H9 (cell line): ENCODE results near the gene NNT. TPM values are rescaled to one million over a fixed set of nuclear protein-coding genes. Genes with fewer than 3 reads are reported as not detected.
A peak's percentile ranks its signal among the peaks of the same experiment; 100 is the strongest.
"Not testable (repeated sequence)": the region's sequence is repeated elsewhere in the genome, so short reads cannot be mapped to it uniquely, and the experiment has no call there.

ENCODE experiments used
- DNase-seq: peaks from one replicate; pipeline ENCODE4 v3.0.0-alpha.2; 2017
- H2AFZ ChIP-seq: one replicate; pipeline ENCODE4 v1.6.1; 2013; ENCODE audit warnings: mild to moderate bottlenecking, low read length, control low read depth, moderate library complexity
- H2AK5ac ChIP-seq: 2 replicates; pipeline ENCODE4 v1.6.1; 2013; ENCODE audit warnings: low read length, control low read depth, mixed read lengths; ENCODE audit not compliant: insufficient read length
- H2BK120ac ChIP-seq: one replicate; pipeline ENCODE4 v1.6.1; 2013; ENCODE audit warnings: low read depth, mild to moderate bottlenecking, low read length, control low read depth, inconsistent platforms; ENCODE audit not compliant: poor library complexity, severe bottlenecking
- H2BK12ac ChIP-seq: 2 replicates; pipeline ENCODE4 v1.6.1; 2013; ENCODE audit warnings: low read length, control low read depth, mixed read lengths, low read depth; ENCODE audit not compliant: insufficient read length
- H2BK15ac ChIP-seq: 2 replicates; pipeline ENCODE4 v1.6.1; 2013; ENCODE audit warnings: low read depth, low read length, control low read depth
- H2BK20ac ChIP-seq: one replicate; pipeline ENCODE4 v1.6.1; 2013; ENCODE audit warnings: low read depth, mild to moderate bottlenecking, low read length, control low read depth, inconsistent platforms; ENCODE audit not compliant: poor library complexity, severe bottlenecking
- H2BK5ac ChIP-seq: 2 replicates; pipeline ENCODE4 v1.6.1; 2013; ENCODE audit warnings: low read length, control low read depth, mixed read lengths; ENCODE audit not compliant: insufficient read length
- H3K14ac ChIP-seq: 2 replicates; pipeline ENCODE4 v1.6.1; 2013; ENCODE audit warnings: low read length, control low read depth; ENCODE audit not compliant: insufficient read depth
- H3K18ac ChIP-seq: 2 replicates; pipeline ENCODE4 v1.6.1; 2013; ENCODE audit warnings: low read depth, mild to moderate bottlenecking, mixed read lengths, low read length, control low read depth; ENCODE audit not compliant: insufficient read length
- H3K23ac ChIP-seq: 2 replicates; pipeline ENCODE4 v1.6.1; 2013; ENCODE audit warnings: low read length, control low read depth, mixed read lengths, low read depth; ENCODE audit not compliant: insufficient read length
- H3K23me2 ChIP-seq: 2 replicates; pipeline ENCODE4 v1.6.1; 2013; ENCODE audit warnings: low read depth, mild to moderate bottlenecking, mixed read lengths, low read length, control low read depth; ENCODE audit not compliant: insufficient read length, poor library complexity, severe bottlenecking
- H3K27ac ChIP-seq: 2 replicates; pipeline ENCODE4 v1.5.1; 2013; ENCODE audit warnings: low read length, control low read depth, mixed read lengths, low read depth; ENCODE audit not compliant: insufficient read length
- H3K27me3 ChIP-seq: 2 replicates; pipeline ENCODE4 v1.6.1; 2013; ENCODE audit warnings: low read length, control low read depth, inconsistent platforms; ENCODE audit not compliant: insufficient read depth
- H3K4ac ChIP-seq: 2 replicates; pipeline ENCODE4 v1.6.1; 2013; ENCODE audit warnings: low read depth, mild to moderate bottlenecking, control low read depth, inconsistent platforms, low read length, moderate library complexity
- H3K4me1 ChIP-seq: 2 replicates; pipeline ENCODE4 v1.6.1; 2013; ENCODE audit warnings: low read length, control low read depth, inconsistent platforms; ENCODE audit not compliant: insufficient read depth
- H3K4me2 ChIP-seq: 2 replicates; pipeline ENCODE4 v1.6.1; 2013; ENCODE audit warnings: low read length, control low read depth, mixed read lengths; ENCODE audit not compliant: insufficient read length, insufficient read depth
- H3K56ac ChIP-seq: 2 replicates; pipeline ENCODE4 v1.6.1; 2013; ENCODE audit warnings: low read depth, mild to moderate bottlenecking, mixed read lengths, low read length, control low read depth; ENCODE audit not compliant: insufficient read length
- H3K79me1 ChIP-seq: 2 replicates; pipeline ENCODE4 v1.6.1; 2013; ENCODE audit warnings: low read depth, mild to moderate bottlenecking, moderate library complexity, low read length, control low read depth, inconsistent platforms; ENCODE audit not compliant: insufficient read depth, poor library complexity, severe bottlenecking
- H3K79me2 ChIP-seq: 2 replicates; pipeline ENCODE4 v1.6.1; 2013; ENCODE audit warnings: low read length, control low read depth, inconsistent platforms; ENCODE audit not compliant: insufficient read depth
- H3K9ac ChIP-seq: 2 replicates; pipeline ENCODE4 v1.6.1; 2013; ENCODE audit warnings: low read length, control low read depth, mixed read lengths; ENCODE audit not compliant: insufficient read length; ENCODE audit errors: extremely low read depth
- H3K9me3 ChIP-seq: one replicate; pipeline ENCODE4 v1.6.1; 2013; ENCODE audit warnings: low read depth, low read length, inconsistent platforms; ENCODE audit not compliant: control insufficient read depth
- H3T11ph ChIP-seq: one replicate; pipeline ENCODE4 v1.6.1; 2013; ENCODE audit warnings: mild to moderate bottlenecking, low read length, control low read depth, inconsistent platforms
- H4K20me1 ChIP-seq: one replicate; pipeline ENCODE4 v1.6.1; 2013; ENCODE audit not compliant: control insufficient read depth, insufficient read length, insufficient read depth
- H4K5ac ChIP-seq: 2 replicates; pipeline ENCODE4 v1.6.1; 2013; ENCODE audit warnings: low read depth, mild to moderate bottlenecking, mixed read lengths, low read length, control low read depth; ENCODE audit not compliant: insufficient read length
- H4K8ac ChIP-seq: replicated peaks from 2 replicates; pipeline ENCODE4 v1.6.1; 2013; ENCODE audit warnings: low read length, control low read depth, mixed read lengths, low read depth; ENCODE audit not compliant: insufficient read length
- H4K91ac ChIP-seq: 2 replicates; pipeline ENCODE4 v1.6.1; 2013; ENCODE audit warnings: low read depth, mild to moderate bottlenecking, moderate library complexity, mixed read lengths, low read length, control low read depth; ENCODE audit not compliant: insufficient read length
- H3K27ac Mint-ChIP-seq, 3 experiments: 2 replicates in 2 of 3; 3 replicates in 1 of 3; pipeline ENCODE4 v1.8.0; 2020 to 2021; ENCODE audit warnings: mixed read lengths in 3 of 3, mild to moderate bottlenecking in 1 of 3, moderate library complexity in 1 of 3
- H3K27me3 Mint-ChIP-seq: 2 replicates; pipeline ENCODE4 v1.8.0; 2021; ENCODE audit warnings: low read depth, mild to moderate bottlenecking, moderate library complexity, mixed read lengths
- H3K36me3 Mint-ChIP-seq, 3 experiments: 2 replicates in 2 of 3; 3 replicates in 1 of 3; pipeline ENCODE4 v1.8.0; 2020 to 2021; ENCODE audit warnings: low read depth in 3 of 3, mixed read lengths in 3 of 3; ENCODE audit not compliant: insufficient read depth in 1 of 3
- H3K4me1 Mint-ChIP-seq, 2 experiments: 2 replicates each; pipeline ENCODE4 v1.8.0; 2020; ENCODE audit warnings: mixed read lengths in 2 of 2
- H3K4me3 Mint-ChIP-seq, 2 experiments: 2 replicates in 1 of 2; 3 replicates in 1 of 2; pipeline ENCODE4 v1.8.0; 2020 to 2021; ENCODE audit warnings: mild to moderate bottlenecking in 2 of 2, mixed read lengths in 2 of 2, moderate library complexity in 1 of 2
- H3K9me3 Mint-ChIP-seq, 2 experiments: 2 replicates in 1 of 2; 3 replicates in 1 of 2; pipeline ENCODE4 v1.8.0; 2020; ENCODE audit warnings: mild to moderate bottlenecking in 2 of 2, mixed read lengths in 2 of 2, moderate library complexity in 1 of 2
- CTCF ChIP-seq: fragments of 200-600 bp; sonication (generic); conservative IDR thresholded peaks from 3 replicates; pipeline ENCODE4 v1.8.0; 2021; ENCODE audit warnings: antibody characterized with exemption, mild to moderate bottlenecking
- WGBS: extraction: QIAGEN DNeasy Blood & Tissue Kit; methylation state at CpG from one replicate; pipeline ENCODE4 v1.1.7; 2013; ENCODE audit warnings: missing lambda C conversion rate, low lambda C conversion rate, mixed read lengths; ENCODE audit not compliant: insufficient read length; ENCODE audit errors: extremely low coverage; 5-methylcytosine and 5-hydroxymethylcytosine counted together
- total RNA-seq: library from RNA; stranded (reverse); gene quantifications from 2 replicates; pipeline ENCODE4 v1.2.1, GENCODE V29; 2021

Gene NNT
- total RNA-seq, 1 experiment from 2014 or later: 27.6 TPM

DNA sequence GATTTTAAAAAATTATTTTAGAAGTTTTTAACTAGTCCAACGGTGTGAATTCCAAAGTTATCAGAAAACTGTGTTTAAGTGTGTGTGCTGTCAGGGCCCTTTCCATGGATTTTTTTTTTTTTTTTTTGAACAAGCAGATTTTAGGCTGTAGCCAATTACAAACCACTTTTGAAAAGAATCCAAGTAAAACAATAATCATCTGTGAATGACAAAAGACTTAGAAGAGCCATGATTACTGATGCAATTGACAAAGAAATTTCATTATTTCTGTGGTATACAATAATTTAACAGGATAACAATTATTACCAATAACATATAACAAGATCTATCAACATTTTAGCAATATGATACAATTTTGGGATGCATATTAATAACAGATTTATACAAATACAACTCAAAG lies 29.9 kb upstream of the NNT start:
- H3K56ac ChIP-seq: no peak overlapping the region
- H3K9me3 Mint-ChIP-seq: peaks cover 3 to 10% of the 10 kb centered on the region in 2 experiments; a peak in 2 of 5 replicates
- no peak overlapping the region for H3T11ph ChIP-seq
- H4K20me1 ChIP-seq: no peaks in the 10 kb centered on the region
- no peak overlapping the region for H4K91ac ChIP-seq
- no peak overlapping the region for H4K8ac ChIP-seq
- no peak overlapping the region for H3K18ac ChIP-seq
- TF ChIP-seq CTCF: no peak
- WGBS: no CpG with 5 or more reads among the region's 1 CpG
- no peak overlapping the region for H2BK120ac ChIP-seq
- H3K23ac ChIP-seq: no peak overlapping the region
- H3K27me3 Mint-ChIP-seq: no peaks in the 10 kb centered on the region
- H3K9me3 ChIP-seq: no peaks in the 10 kb centered on the region
- no peak overlapping the region for H3K9ac ChIP-seq
- no peak for DNase-seq
- no peaks in the 10 kb centered on the region for H3K27me3 ChIP-seq
- H3K14ac ChIP-seq: no peak overlapping the region
- H3K36me3 Mint-ChIP-seq: peaks cover 6 to 16% (median 12%) of the 10 kb centered on the region in 3 experiments; a peak in 6 of 7 replicates
- H3K27ac Mint-ChIP-seq: no peak overlapping the region
- H3K4me1 Mint-ChIP-seq: no peaks in the 10 kb centered on the region
- no peak overlapping the region for H3K4ac ChIP-seq
- no peak overlapping the region for H2BK12ac ChIP-seq
- no peak overlapping the region for H4K5ac ChIP-seq
- H2AFZ ChIP-seq: no peak overlapping the region
- H3K4me3 Mint-ChIP-seq: no peak overlapping the region
- H3K4me1 ChIP-seq: no peaks in the 10 kb centered on the region
- H3K79me2 ChIP-seq: no peaks in the 10 kb centered on the region
- no peaks in the 10 kb centered on the region for H3K79me1 ChIP-seq
- H2BK20ac ChIP-seq: no peak overlapping the region
- no peak overlapping the region for H2AK5ac ChIP-seq
- H2BK5ac ChIP-seq: no peak overlapping the region
- H3K27ac ChIP-seq: no peak overlapping the region
- no peak overlapping the region for H3K4me2 ChIP-seq
- H2BK15ac ChIP-seq: no peak overlapping the region
- no peaks in the 10 kb centered on the region for H3K23me2 ChIP-seq

- not testable (repeated sequence) for H2BK15ac ChIP-seq, H3K4me2 ChIP-seq, H3K9ac ChIP-seq, H2BK120ac ChIP-seq, H3K14ac ChIP-seq, H3K27me3 ChIP-seq, H2BK20ac ChIP-seq, H3K4me1 ChIP-seq, H4K91ac ChIP-seq, H2BK5ac ChIP-seq, H4K20me1 ChIP-seq, H2BK12ac ChIP-seq, H3K27ac ChIP-seq, H3T11ph ChIP-seq, H2AFZ ChIP-seq, H4K8ac ChIP-seq, H3K23ac ChIP-seq, H2AK5ac ChIP-seq, DNase-seq, H3K4ac ChIP-seq, H3K79me1 ChIP-seq, H4K5ac ChIP-seq, H3K4me3 Mint-ChIP-seq, H3K9me3 ChIP-seq, H3K27me3 Mint-ChIP-seq, H3K79me2 ChIP-seq, H3K56ac ChIP-seq, H3K18ac ChIP-seq, H3K23me2 ChIP-seq
- no CpG with 5 or more reads among the region's 10 CpGs for WGBS
- H3K27ac Mint-ChIP-seq: peak overlapping the region in 1 of 3 experiments; percentile 27; a peak in 1 of 7 replicates
- H3K4me1 Mint-ChIP-seq: peaks cover 18 to 19% of the 10 kb centered on the region in 2 experiments
- peaks cover 24 to 29% of the 10 kb centered on the region in 2 experiments for H3K9me3 Mint-ChIP-seq
- peaks cover 19 to 33% (median 22%) of the 10 kb centered on the region in 3 experiments for H3K36me3 Mint-ChIP-seq
Observed at GRCh38 chr5:43580402-43581210, 22.4 kb upstream of the NNT start.
